SK-N-SH (cell line): Measurements from ENCODE around the gene GDPD4. TPM values are rescaled to one million over a fixed set of nuclear protein-coding genes. Genes with fewer than 3 reads are reported as not detected.

Source experiments
- CTCF ChIA-PET: fragments of 300-600, 350-600 bp; formaldehyde crosslinking; extraction: SDS; loops from one replicate; lab custom pipeline; 2021; lab: Yijun Ruan, JAX
- POLR2A ChIA-PET: fragments of 350-600 bp; sonication (Branson Sonifier 250); formaldehyde crosslinking; extraction: SDS; loops from one replicate; lab custom pipeline; 2020; ENCODE audit warnings: antibody characterized with exemption, inconsistent platforms; lab: Yijun Ruan, JAX
- DNase-seq: peaks from one replicate; pipeline ENCODE4 v3.0.0; 2012
- H2AFZ ChIP-seq: fragments of 200-600 bp; sonication (generic); 2 replicates; pipeline ENCODE4 v1.8.1; 2016; ENCODE audit warnings: antibody characterized with exemption, mild to moderate bottlenecking, low read depth
- H3F3A ChIP-seq: fragments of 200-600 bp; sonication (generic); replicated peaks from 2 replicates; pipeline ENCODE3; 2016; ENCODE audit warnings: antibody characterized with exemption, mild to moderate bottlenecking; ENCODE audit not compliant: insufficient read depth
- H3K27ac ChIP-seq, 2 experiments: fragments of 200-500 bp in 1 of 2; fragments of 200-600 bp in 1 of 2; sonication (Bioruptor generic) in 1 of 2; sonication (generic), shearing (Covaris generic) in 1 of 2; 2 replicates each; pipeline versions ENCODE4 v1.5.1 to v1.6.1; 2014 to 2016; ENCODE audit warnings: low read depth in 2 of 2, inconsistent platforms in 1 of 2, low read length in 1 of 2, mild to moderate bottlenecking in 1 of 2, mixed read lengths in 1 of 2
- H3K27me3 ChIP-seq: fragments of 200-600 bp; sonication (generic), shearing (Covaris generic); 2 replicates; pipeline ENCODE4 v1.6.1; 2016; ENCODE audit warnings: mixed run types; ENCODE audit not compliant: insufficient read depth
- H3K36me3 ChIP-seq, 2 experiments: fragments of 200-500 bp in 1 of 2; fragments of 200-600 bp in 1 of 2; sonication (Bioruptor generic) in 1 of 2; sonication (generic) in 1 of 2; replicated peaks in 1 of 2; 2 replicates each; pipeline versions ENCODE3 to v1.5.1; 2014 to 2016; ENCODE audit warnings: low read length in 1 of 2, mild to moderate bottlenecking in 1 of 2; ENCODE audit not compliant: insufficient read depth in 2 of 2, control insufficient read depth in 1 of 2
- H3K4me1 ChIP-seq, 2 experiments: fragments of 200-500 bp in 1 of 2; fragments of 200-600 bp in 1 of 2; sonication (Bioruptor generic) in 1 of 2; sonication (generic), shearing (Covaris generic) in 1 of 2; 2 replicates each; pipeline versions ENCODE4 v1.5.1 to v1.6.1; 2014 to 2016; ENCODE audit warnings: low read depth in 1 of 2, low read length in 1 of 2, mixed run types in 1 of 2; ENCODE audit not compliant: insufficient read depth in 2 of 2, control insufficient read depth in 1 of 2
- H3K4me2 ChIP-seq: fragments of 200-600 bp; sonication (generic), shearing (Covaris generic); 2 replicates; pipeline ENCODE4 v1.6.1; 2017; ENCODE audit warnings: mixed run types
- H3K4me3 ChIP-seq, 2 experiments: fragments of 200-500 bp in 1 of 2; fragments of 200-600 bp in 1 of 2; sonication (Bioruptor generic) in 1 of 2; sonication (generic), shearing (Covaris generic) in 1 of 2; 2 replicates each; pipeline versions ENCODE4 v1.5.1 to v1.8.1; 2014 to 2016; ENCODE audit warnings: low read depth in 2 of 2, inconsistent platforms in 1 of 2, low read length in 1 of 2, mild to moderate bottlenecking in 1 of 2, mixed read lengths in 1 of 2, moderate library complexity in 1 of 2
- H3K79me2 ChIP-seq: fragments of 200-600 bp; sonication (generic); 2 replicates; pipeline ENCODE4 v1.8.1; 2017; ENCODE audit warnings: mild to moderate bottlenecking; ENCODE audit not compliant: insufficient read depth
- H3K9ac ChIP-seq: fragments of 200-600 bp; sonication (generic); 2 replicates; pipeline ENCODE4 v1.6.1; 2017; ENCODE audit warnings: mixed run types
- H3K9me2 ChIP-seq: fragments of 200-600 bp; sonication (generic); 2 replicates; pipeline ENCODE4 v1.6.1; 2017; ENCODE audit warnings: mixed run types
- H3K9me3 ChIP-seq: fragments of 200-600 bp; sonication (generic); 2 replicates; pipeline ENCODE4 v1.6.1; 2017; ENCODE audit warnings: mixed run types, mild to moderate bottlenecking, moderate library complexity
- H4K20me1 ChIP-seq: fragments of 200-600 bp; sonication (generic); 2 replicates; pipeline ENCODE4 v1.6.1; 2017; ENCODE audit warnings: mild to moderate bottlenecking, mixed run types; ENCODE audit not compliant: insufficient read depth
- ELF1 ChIP-seq: IDR thresholded peaks from 2 replicates; pipeline ENCODE4 v1.4.0; 2012
- EP300 ChIP-seq, 2 experiments: IDR thresholded peaks; 2 replicates each; pipeline versions ENCODE4 v1.4.0 to v1.6.1; 2012; ENCODE audit warnings: borderline replicate concordance in 1 of 2, low read depth in 1 of 2, low read length in 1 of 2
- FOSL2 ChIP-seq: IDR thresholded peaks from 2 replicates; pipeline ENCODE4 v1.4.0; 2012; ENCODE audit warnings: low read depth, mild to moderate bottlenecking, moderate library complexity, borderline replicate concordance
- FOXJ3 ChIP-seq: sonication (generic); formaldehyde crosslinking; IDR thresholded peaks from 2 replicates; pipeline ENCODE4 v1.5.1; 2020; ENCODE audit warnings: mild to moderate bottlenecking, missing genetic modification reagents
- FOXM1 ChIP-seq: IDR thresholded peaks from 2 replicates; pipeline ENCODE4 v1.4.0; 2012; ENCODE audit warnings: low read depth, mild to moderate bottlenecking
- GABPA ChIP-seq: IDR thresholded peaks from 2 replicates; pipeline ENCODE4 v1.4.0; 2012; ENCODE audit warnings: low read depth, mild to moderate bottlenecking
- IRF3 ChIP-seq: fragments of 150-350 bp; IDR thresholded peaks from 2 replicates; pipeline ENCODE4 v1.6.1; 2016; ENCODE audit warnings: mild to moderate bottlenecking, low read depth, low read length
- MAX ChIP-seq: IDR thresholded peaks from 2 replicates; pipeline ENCODE4 v1.4.0; 2012; ENCODE audit warnings: low read depth
- MEF2A ChIP-seq: IDR thresholded peaks from 2 replicates; pipeline ENCODE4 v1.4.0; 2012; ENCODE audit warnings: low read depth, borderline replicate concordance
- NFIC ChIP-seq: IDR thresholded peaks from 2 replicates; pipeline ENCODE4 v1.4.0; 2012; ENCODE audit warnings: borderline replicate concordance
- NRF1 ChIP-seq: IDR thresholded peaks from 2 replicates; pipeline ENCODE4 v1.6.1; 2012; ENCODE audit warnings: low read depth, mild to moderate bottlenecking, low read length
- PBX3 ChIP-seq: IDR thresholded peaks from 2 replicates; pipeline ENCODE4; 2012
- RAD21 ChIP-seq: IDR thresholded peaks from 2 replicates; pipeline ENCODE4 v1.6.1; 2012; ENCODE audit warnings: mild to moderate bottlenecking, low read length
- RCOR1 ChIP-seq: fragments of 150-350 bp; IDR thresholded peaks from 2 replicates; pipeline ENCODE4 v1.6.1; 2017; ENCODE audit warnings: antibody characterized with exemption, low read length
- REST ChIP-seq: IDR thresholded peaks from 2 replicates; pipeline ENCODE4 v1.6.1; 2012; ENCODE audit warnings: mild to moderate bottlenecking, low read depth, low read length, moderate library complexity
- RFX5 ChIP-seq: IDR thresholded peaks from 2 replicates; pipeline ENCODE4 v1.6.1; 2012; ENCODE audit warnings: mild to moderate bottlenecking, improper control_type of control experiment, low read length
- RXRA ChIP-seq: IDR thresholded peaks from 2 replicates; pipeline ENCODE4 v1.4.0; 2012; ENCODE audit warnings: low read depth, mild to moderate bottlenecking, borderline replicate concordance
- SIN3A ChIP-seq: IDR thresholded peaks from 2 replicates; pipeline ENCODE4 v1.6.1; 2012; ENCODE audit warnings: low read depth, mild to moderate bottlenecking, low read length, moderate library complexity, borderline replicate concordance
- TAF1 ChIP-seq: IDR thresholded peaks from 2 replicates; pipeline ENCODE4 v1.6.1; 2012; ENCODE audit warnings: low read depth, mild to moderate bottlenecking, low read length, moderate library complexity, borderline replicate concordance
- TCF12 ChIP-seq: IDR thresholded peaks from 2 replicates; pipeline ENCODE4 v1.4.0; 2012
- TEAD4 ChIP-seq: IDR thresholded peaks from 2 replicates; pipeline ENCODE4 v1.4.0; 2012; ENCODE audit warnings: mild to moderate bottlenecking, borderline replicate concordance; ENCODE audit not compliant: insufficient read depth
- USF2 ChIP-seq: fragments of 150-350 bp; IDR thresholded peaks from 2 replicates; pipeline ENCODE4 v1.6.1; 2017; ENCODE audit warnings: antibody characterized with exemption, low read length, low read depth, borderline replicate concordance
- YY1 ChIP-seq: IDR thresholded peaks from 2 replicates; pipeline ENCODE4 v1.4.0; 2012; ENCODE audit warnings: low read depth, mild to moderate bottlenecking
- ZBTB33 ChIP-seq: IDR thresholded peaks from 2 replicates; pipeline ENCODE4 v1.4.0; 2012; ENCODE audit warnings: low read depth, borderline replicate concordance
- WGBS: methylation state at CpG from one replicate; pipeline ENCODE4 v1.1.6; 2017; ENCODE audit warnings: low lambda C conversion rate; 5-methylcytosine and 5-hydroxymethylcytosine counted together
- polyA plus RNA-seq, 3 experiments: library from polyadenylated mRNA; depleted of rRNA; stranded (reverse); fragments of >200 nt; gene quantifications; 2 replicates each; pipeline ENCODE4 v1.2.3, GENCODE V29; 2012

Gene GDPD4
- polyA plus RNA-seq, 1 of the 3 experiments (the other 2 are of a cell fraction): not detected

- ChIA-PET CTCF (interaction anchor here (0.7 to 1.1 kb wide), 2 partner anchors 56 to 304 kb away, joined by 3 read pairs; no protein-coding TSS in a partner anchor), POLR2A (no interaction called here)
- Histone ChIP-seq H3K4me2 (peak overlapping the region; percentile 18; the same call in 1 of the 2 replicates), H3K79me2 (no peaks in the 10 kb centered on the region), H4K20me1 (no peaks in the 10 kb centered on the region), H3K4me1 (peaks cover 0 to 6% of the 10 kb centered on the region in 2 experiments; a peak in 2 of 4 replicates), H3K9ac (peak overlapping the region; percentile 47; the same call in 1 of the 2 replicates), H3K9me3 (no peaks in the 10 kb centered on the region), H3K4me3 (no peak overlapping the region), H3K36me3 (no peaks in the 10 kb centered on the region), H3K9me2 (no peaks in the 10 kb centered on the region), H2AFZ (peak overlapping the region; percentile 86), H3K27ac (peak overlapping the region in 1 of 2 experiments; percentile 89; a peak in 3 of 4 replicates), H3K27me3 (no peaks in the 10 kb centered on the region), H3F3A (peaks cover 21% of the 10 kb centered on the region)
- no peak for DNase-seq
- WGBS: 76% methylated on average over 7 of the region's 7 CpGs
- TF ChIP-seq TAF1: no peak
- no peak for TF ChIP-seq ZBTB33
- TF ChIP-seq SIN3A: no peak
- no peak for TF ChIP-seq YY1
- peak; percentile 67 for TF ChIP-seq NFIC
- no peak for TF ChIP-seq ELF1
- TF ChIP-seq RXRA: peak; percentile 18; the same call in 1 of the 2 replicates
- no peak for TF ChIP-seq REST
- 0 out of 2 replicates have a peak, but pooled peaks have one; percentile 14 for TF ChIP-seq MAX
- peak; percentile 91 for TF ChIP-seq TCF12
- TF ChIP-seq GABPA: 0 out of 2 replicates have a peak, but pooled peaks have one; percentile 11
- TF ChIP-seq IRF3: no peak
- no peak for TF ChIP-seq RFX5
- peak; percentile 89 for TF ChIP-seq PBX3
- TF ChIP-seq EP300 (IDR thresholded peaks at IDR 0.05; ENCODE audit: borderline replicate concordance in 1 of 2, low read depth in 1 of 2, low read length in 1 of 2): 0 out of 4 replicates have a peak, but pooled peaks of 1 of the 2 experiments have one; percentile 61
- TF ChIP-seq FOXM1: peak; percentile 78
- TF ChIP-seq TEAD4: peak; percentile 73; the same call in 1 of the 2 replicates
- TF ChIP-seq NRF1: no peak
- TF ChIP-seq FOXJ3 (CRISPR knock-in tag): no peak
- peak; percentile 89 for TF ChIP-seq FOSL2
- TF ChIP-seq RCOR1: no peak
- TF ChIP-seq RAD21: no peak
- no peak for TF ChIP-seq USF2
- no peak for TF ChIP-seq MEF2A
These were observed 57.0 kb downstream of the GDPD4 start for GRCh38 chr11:77244277-77245027.
